Measurements from ENCODE around the gene PAX5. TPM values are rescaled to one million over a fixed set of nuclear protein-coding genes. Genes with fewer than 3 reads are reported as not detected.
A peak's percentile ranks its signal among the peaks of the same experiment; 100 is the strongest.

Gene PAX5
- polyA plus RNA-seq, 1 experiment = not detected

DNA sequence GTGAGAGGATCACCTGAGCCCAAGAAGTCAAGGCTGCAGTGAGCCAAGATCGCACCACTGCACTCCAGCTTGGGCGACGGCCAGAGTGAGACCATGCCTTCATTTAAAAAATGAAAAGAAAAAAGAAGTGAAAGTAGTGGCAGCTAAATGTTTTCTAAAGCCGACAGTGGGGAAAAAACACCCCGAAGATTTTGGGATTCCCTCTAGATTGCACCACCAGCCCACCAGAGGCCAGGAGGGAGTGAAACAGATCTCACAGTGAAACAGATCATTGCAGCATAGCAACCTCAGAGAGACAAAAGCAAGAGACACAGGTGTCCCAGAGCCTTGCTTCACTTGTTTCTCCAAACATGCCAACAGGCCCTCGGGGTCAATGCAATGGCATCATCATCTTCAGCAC lies 156.8 kb downstream of the PAX5 start:
- ChIA-PET CTCF (interaction anchor here (5.7 kb wide), 2 partner anchors 8 to 14 kb away, joined by 34 to 63 read pairs; no protein-coding TSS in a partner anchor), POLR2A (no interaction called here)
- peaks cover 29% of the 10 kb centered on the region for H3K27me3 ChIP-seq (ENCODE audit: control insufficient read depth, insufficient read depth, low read length)
- no peaks in the 10 kb centered on the region for H3K36me3 ChIP-seq (ENCODE audit: control insufficient read depth, insufficient read depth, low read length)
- TF ChIP-seq, protein P1, sequence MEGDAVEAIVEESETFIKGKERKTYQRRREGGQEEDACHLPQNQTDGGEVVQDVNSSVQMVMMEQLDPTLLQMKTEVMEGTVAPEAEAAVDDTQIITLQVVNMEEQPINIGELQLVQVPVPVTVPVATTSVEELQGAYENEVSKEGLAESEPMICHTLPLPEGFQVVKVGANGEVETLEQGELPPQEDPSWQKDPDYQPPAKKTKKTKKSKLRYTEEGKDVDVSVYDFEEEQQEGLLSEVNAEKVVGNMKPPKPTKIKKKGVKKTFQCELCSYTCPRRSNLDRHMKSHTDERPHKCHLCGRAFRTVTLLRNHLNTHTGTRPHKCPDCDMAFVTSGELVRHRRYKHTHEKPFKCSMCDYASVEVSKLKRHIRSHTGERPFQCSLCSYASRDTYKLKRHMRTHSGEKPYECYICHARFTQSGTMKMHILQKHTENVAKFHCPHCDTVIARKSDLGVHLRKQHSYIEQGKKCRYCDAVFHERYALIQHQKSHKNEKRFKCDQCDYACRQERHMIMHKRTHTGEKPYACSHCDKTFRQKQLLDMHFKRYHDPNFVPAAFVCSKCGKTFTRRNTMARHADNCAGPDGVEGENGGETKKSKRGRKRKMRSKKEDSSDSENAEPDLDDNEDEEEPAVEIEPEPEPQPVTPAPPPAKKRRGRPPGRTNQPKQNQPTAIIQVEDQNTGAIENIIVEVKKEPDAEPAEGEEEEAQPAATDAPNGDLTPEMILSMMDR (IDR thresholded peaks at IDR 0.05; ENCODE audit: insufficient read depth, low read depth, low read length) = no peak
- no peak overlapping the region for H3K4me3 ChIP-seq (ENCODE audit: low read depth, low read length)
- DNase-seq (ENCODE audit: low read depth) = no peak

DNA sequence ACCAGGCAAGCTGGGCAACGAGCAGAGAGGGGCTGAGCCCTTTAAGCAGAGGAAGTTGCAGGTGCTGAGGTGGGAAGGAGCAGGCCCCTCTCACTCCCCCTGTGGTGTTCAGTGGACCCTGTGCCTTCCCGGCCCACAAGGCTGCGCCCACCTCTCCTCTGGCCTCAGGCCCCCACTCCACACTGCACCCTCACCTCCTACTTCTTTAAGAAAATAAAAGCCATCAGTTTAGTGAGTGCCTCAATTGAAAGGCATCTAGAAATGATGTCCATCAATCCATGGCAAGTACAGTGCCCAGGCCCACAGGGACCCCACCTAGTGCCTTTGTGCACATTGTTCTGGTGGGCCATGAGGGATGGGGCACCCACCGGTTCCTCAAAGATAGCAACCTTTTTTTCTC lies 158.0 kb downstream of the PAX5 start:
- CTCF ChIA-PET = interaction anchor here (0.9 to 5.7 kb wide), 4 partner anchors 9 to 21 kb away, joined by 3 to 63 read pairs (median 19); no protein-coding TSS in a partner anchor

GRCh38 chr9:36874921-36875320 lies 159.1 kb downstream of the PAX5 start:
- CTCF ChIA-PET = interaction anchor here (0.6 to 5.7 kb wide), 12 partner anchors 10 to 586 kb away, joined by 3 to 63 read pairs (median 4); no protein-coding TSS in a partner anchor
- no peaks in the 10 kb centered on the region for H3K36me3 ChIP-seq (ENCODE audit: control insufficient read depth, insufficient read depth, low read length)
- POLR2A ChIA-PET = no interaction called here

More for the DNA sequence above, 158.0 kb downstream of the PAX5 start:
- DNase-seq (ENCODE audit: low read depth) = no peak
- no peak overlapping the region for H3K4me3 ChIP-seq (ENCODE audit: low read depth, low read length)
- TF ChIP-seq, protein P1 (IDR thresholded peaks at IDR 0.05; ENCODE audit: insufficient read depth, low read depth, low read length) = no peak
- H3K27me3 ChIP-seq (ENCODE audit: control insufficient read depth, insufficient read depth, low read length) = peaks cover 22% of the 10 kb centered on the region
- POLR2A ChIA-PET = no interaction called here
- H3K36me3 ChIP-seq (ENCODE audit: control insufficient read depth, insufficient read depth, low read length) = no peaks in the 10 kb centered on the region

GRCh38 chr9:36874261-36874660 lies 159.8 kb downstream of the PAX5 start:
- POLR2A ChIA-PET = no interaction called here
- H3K4me3 ChIP-seq (ENCODE audit: low read depth, low read length) = no peak overlapping the region
- CTCF ChIA-PET = interaction anchor here (0.6 to 5.7 kb wide), 12 partner anchors 8 to 587 kb away, joined by 3 to 63 read pairs (median 4); no protein-coding TSS in a partner anchor
- TF ChIP-seq, protein P1 (IDR thresholded peaks at IDR 0.05; ENCODE audit: insufficient read depth, low read depth, low read length) = no peak
- no peaks in the 10 kb centered on the region for H3K36me3 ChIP-seq (ENCODE audit: control insufficient read depth, insufficient read depth, low read length)
- DNase-seq (ENCODE audit: low read depth) = no peak
- H3K27me3 ChIP-seq (ENCODE audit: control insufficient read depth, insufficient read depth, low read length) = peaks cover 18% of the 10 kb centered on the region

More at GRCh38 chr9:36874921-36875320, 159.1 kb downstream of the PAX5 start:
- Histone ChIP-seq H3K27me3 (ENCODE audit: control insufficient read depth, insufficient read depth, low read length) (peaks cover 22% of the 10 kb centered on the region), H3K4me3 (ENCODE audit: low read depth, low read length) (no peak overlapping the region)
- no peak for DNase-seq (ENCODE audit: low read depth)
- TF ChIP-seq, protein P1 (IDR thresholded peaks at IDR 0.05; ENCODE audit: insufficient read depth, low read depth, low read length) = no peak

GRCh38 chr9:36873247-36873875 lies 160.7 kb downstream of the PAX5 start:
- peaks cover 22% of the 10 kb centered on the region for H3K27me3 ChIP-seq (ENCODE audit: control insufficient read depth, insufficient read depth, low read length)
- POLR2A ChIA-PET = no interaction called here
- no peak for DNase-seq (ENCODE audit: low read depth)
- TF ChIP-seq, protein P1 (IDR thresholded peaks at IDR 0.05; ENCODE audit: insufficient read depth, low read depth, low read length) = peak; percentile 88
- no peak overlapping the region for H3K4me3 ChIP-seq (ENCODE audit: low read depth, low read length)
- CTCF ChIA-PET = interaction anchor here (0.6 to 5.7 kb wide), 38 partner anchors 9 to 551 kb away, joined by 3 to 63 read pairs (median 3); no protein-coding TSS in a partner anchor
- H3K36me3 ChIP-seq (ENCODE audit: control insufficient read depth, insufficient read depth, low read length) = no peaks in the 10 kb centered on the region

Data from BJ (cell line).